Bronchial epithelial cell (primary cell): Measurements from ENCODE around the gene ATL1. TPM values are rescaled to one million over a fixed set of nuclear protein-coding genes. Genes with fewer than 3 reads are reported as not detected.

Experiments
- DNase-seq: peaks from one replicate; pipeline ENCODE4 v3.0.0-alpha.2; 2010; ENCODE audit warnings: low read depth
- FAIRE-seq: peaks from 2 replicates; lab custom pipeline; 2011; peaks lifted over from hg19 to GRCh38; lab: Jason Lieb, UNC
- H3K27me3 ChIP-seq: 2 replicates; pipeline ENCODE4 v1.5.1; 2011; ENCODE audit warnings: low read length; ENCODE audit not compliant: control insufficient read depth, insufficient read depth
- H3K36me3 ChIP-seq: 2 replicates; pipeline ENCODE4 v1.5.1; 2011; ENCODE audit warnings: low read length; ENCODE audit not compliant: control insufficient read depth, insufficient read depth
- H3K4me3 ChIP-seq: 2 replicates; pipeline ENCODE4 v1.5.1; 2011; ENCODE audit warnings: mild to moderate bottlenecking, low read depth, low read length, control low read depth
- total RNA-seq: library from RNA; depleted of rRNA; stranded (reverse); fragments of >200 nt; gene quantifications from 2 replicates; pipeline ENCODE4 v1.2.1, GENCODE V29; 2014
- TF ChIP-seq, protein P1 (sequence below): IDR thresholded peaks from 2 replicates; pipeline ENCODE4 v1.5.1; 2011; ENCODE audit warnings: mild to moderate bottlenecking, moderate library complexity, low read length, control low read depth, inconsistent platforms; ENCODE audit not compliant: insufficient read depth, severe bottlenecking

Gene ATL1
- total RNA-seq, 1 donor from 2014 or later = 0.79 TPM

DNA sequence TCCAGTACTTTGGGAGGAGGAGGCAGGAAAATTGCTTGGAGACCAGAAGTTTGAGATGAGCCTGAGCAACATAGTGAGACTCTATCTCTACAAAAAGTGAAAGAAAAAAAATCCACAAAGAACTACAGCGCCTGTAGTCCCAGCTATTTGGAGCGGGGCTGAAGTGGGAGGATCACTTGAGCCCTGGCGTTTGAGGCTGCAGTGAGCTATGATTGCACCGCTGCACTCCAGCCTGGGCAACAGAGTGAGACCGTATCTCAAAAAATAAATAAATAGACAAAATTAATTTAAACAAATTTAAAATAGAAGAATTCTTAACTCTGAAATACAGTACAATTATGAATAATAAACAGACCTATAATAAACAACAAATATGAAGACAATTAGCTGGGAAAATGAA lies 40.9 kb downstream of the ATL1 start:
- no peak for DNase-seq
- Histone ChIP-seq H3K4me3 (no peak overlapping the region), H3K36me3 (no peaks in the 10 kb centered on the region), H3K27me3 (no peaks in the 10 kb centered on the region)
- FAIRE-seq = no peak
- TF ChIP-seq, protein P1, sequence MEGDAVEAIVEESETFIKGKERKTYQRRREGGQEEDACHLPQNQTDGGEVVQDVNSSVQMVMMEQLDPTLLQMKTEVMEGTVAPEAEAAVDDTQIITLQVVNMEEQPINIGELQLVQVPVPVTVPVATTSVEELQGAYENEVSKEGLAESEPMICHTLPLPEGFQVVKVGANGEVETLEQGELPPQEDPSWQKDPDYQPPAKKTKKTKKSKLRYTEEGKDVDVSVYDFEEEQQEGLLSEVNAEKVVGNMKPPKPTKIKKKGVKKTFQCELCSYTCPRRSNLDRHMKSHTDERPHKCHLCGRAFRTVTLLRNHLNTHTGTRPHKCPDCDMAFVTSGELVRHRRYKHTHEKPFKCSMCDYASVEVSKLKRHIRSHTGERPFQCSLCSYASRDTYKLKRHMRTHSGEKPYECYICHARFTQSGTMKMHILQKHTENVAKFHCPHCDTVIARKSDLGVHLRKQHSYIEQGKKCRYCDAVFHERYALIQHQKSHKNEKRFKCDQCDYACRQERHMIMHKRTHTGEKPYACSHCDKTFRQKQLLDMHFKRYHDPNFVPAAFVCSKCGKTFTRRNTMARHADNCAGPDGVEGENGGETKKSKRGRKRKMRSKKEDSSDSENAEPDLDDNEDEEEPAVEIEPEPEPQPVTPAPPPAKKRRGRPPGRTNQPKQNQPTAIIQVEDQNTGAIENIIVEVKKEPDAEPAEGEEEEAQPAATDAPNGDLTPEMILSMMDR = no peak

DNA sequence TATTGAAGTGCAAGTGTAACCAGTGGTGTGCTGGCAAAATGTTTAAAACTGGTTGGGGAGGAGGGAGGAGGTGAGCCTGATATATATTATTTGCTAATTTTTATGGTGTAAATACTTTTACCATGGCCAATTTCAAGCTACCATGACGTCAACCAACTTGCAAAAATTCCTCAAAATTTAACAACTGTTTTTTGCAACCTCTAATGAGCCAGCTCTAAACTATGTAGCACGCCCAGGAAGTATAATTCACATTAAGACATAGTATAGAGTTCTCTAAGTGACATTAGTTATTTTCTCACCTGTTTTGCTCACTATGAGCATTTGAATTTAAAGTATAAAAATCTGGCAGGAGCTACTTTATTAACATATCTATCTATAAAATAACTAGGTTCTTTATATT lies 41.4 kb downstream of the ATL1 start:
- TF ChIP-seq, protein P1 = no peak
- H3K36me3 ChIP-seq = no peaks in the 10 kb centered on the region
- H3K27me3 ChIP-seq = no peaks in the 10 kb centered on the region
- DNase-seq (peak; percentile 65), FAIRE-seq (no peak)
- no peak overlapping the region for H3K4me3 ChIP-seq

DNA sequence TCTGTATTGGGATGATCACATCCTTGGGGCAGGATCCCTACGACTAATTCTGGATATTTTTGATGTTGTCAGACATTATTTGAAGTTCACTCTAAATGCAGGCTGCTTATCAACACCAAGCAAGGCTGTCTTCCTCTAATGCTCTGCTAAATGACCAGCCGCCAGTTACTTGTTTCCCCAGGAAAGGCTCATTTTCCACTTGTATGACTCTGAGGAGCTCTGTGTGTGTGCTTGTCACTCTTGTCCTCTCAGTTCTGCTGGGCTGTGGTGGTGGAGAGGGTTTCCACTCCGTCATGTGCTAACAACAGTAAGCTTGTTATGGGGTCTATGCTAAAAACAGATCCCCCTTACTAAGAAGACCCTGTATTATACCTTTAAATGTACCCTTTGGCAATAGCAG lies 42.1 kb downstream of the ATL1 start:
- no peak overlapping the region for H3K4me3 ChIP-seq
- no peaks in the 10 kb centered on the region for H3K36me3 ChIP-seq
- DNase-seq (peak; percentile 10), FAIRE-seq (no peak)
- no peaks in the 10 kb centered on the region for H3K27me3 ChIP-seq
- TF ChIP-seq, protein P1 = no peak

DNA sequence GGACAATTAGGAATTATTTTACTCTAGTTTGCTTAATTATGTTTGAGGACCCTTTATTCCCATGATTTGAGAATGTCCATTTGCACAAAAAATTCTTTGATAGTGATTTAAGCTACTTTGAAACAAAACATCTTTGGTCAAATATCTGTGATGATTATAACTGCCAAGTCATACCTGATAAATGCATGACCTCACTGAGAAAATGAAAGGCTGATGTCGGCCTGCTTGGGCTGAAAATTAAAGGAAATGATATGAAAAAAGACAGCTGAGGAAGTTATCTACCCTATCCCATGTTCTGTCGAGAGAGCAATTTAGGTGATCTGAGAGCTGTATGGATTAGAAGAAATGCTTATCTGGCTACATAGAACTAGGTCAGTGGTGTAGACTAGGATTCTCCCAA lies 43.6 kb downstream of the ATL1 start:
- no peak overlapping the region for H3K4me3 ChIP-seq
- H3K36me3 ChIP-seq = no peaks in the 10 kb centered on the region
- TF ChIP-seq, protein P1 = no peak
- FAIRE-seq (no peak), DNase-seq (peak; percentile 31)
- no peaks in the 10 kb centered on the region for H3K27me3 ChIP-seq

DNA sequence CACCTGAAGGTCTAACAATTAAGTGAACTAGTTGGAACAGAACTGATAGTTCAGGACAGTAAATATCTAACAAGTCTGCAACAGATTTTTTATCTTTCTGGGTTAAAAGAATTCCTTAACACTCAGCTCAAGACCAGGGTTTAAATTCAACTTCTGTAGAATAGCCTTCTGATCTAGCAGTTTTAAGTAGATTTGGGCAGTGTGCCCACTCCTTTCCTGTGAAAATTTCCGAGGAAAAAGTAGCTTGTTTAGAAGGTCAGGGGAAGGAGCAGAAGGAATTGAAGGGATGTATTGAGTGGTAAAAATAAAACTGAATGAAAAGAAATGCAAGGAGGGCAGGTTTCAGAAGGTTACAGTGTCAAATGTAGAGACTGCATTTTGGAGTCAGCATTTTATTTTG lies 45.8 kb downstream of the ATL1 start:
- Histone ChIP-seq H3K4me3 (no peak overlapping the region), H3K36me3 (no peaks in the 10 kb centered on the region), H3K27me3 (no peaks in the 10 kb centered on the region)
- no peak for FAIRE-seq
- no peak for DNase-seq
- TF ChIP-seq, protein P1 = no peak

DNA sequence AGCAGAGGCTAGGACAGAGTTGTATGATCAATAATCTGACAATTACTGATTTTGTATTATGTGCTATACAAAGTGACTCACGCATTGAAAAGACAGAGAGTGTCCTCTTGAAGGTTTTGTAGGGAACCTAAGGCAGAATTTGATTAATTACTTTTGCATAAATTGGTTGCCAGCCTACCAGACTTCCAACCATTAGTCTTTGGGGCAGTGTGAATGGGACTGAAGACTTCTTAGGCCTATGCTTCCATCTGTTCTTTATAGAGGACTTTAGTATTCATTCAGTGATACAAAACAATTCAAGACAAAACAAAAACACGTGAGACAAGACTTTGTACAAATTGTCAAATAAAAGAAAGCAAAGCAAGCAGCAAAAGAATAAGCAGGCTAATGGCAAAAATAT lies 46.5 kb downstream of the ATL1 start:
- TF ChIP-seq, protein P1 = no peak
- H3K27me3 ChIP-seq = no peaks in the 10 kb centered on the region
- no peaks in the 10 kb centered on the region for H3K36me3 ChIP-seq
- H3K4me3 ChIP-seq = no peak overlapping the region
- FAIRE-seq = no peak
- no peak for DNase-seq
